H9 (cell line): ENCODE measurements around the gene ATRN. TPM values are rescaled to one million over a fixed set of nuclear protein-coding genes. Genes with fewer than 3 reads are reported as not detected.

Experiments
- DNase-seq: peaks from one replicate; pipeline ENCODE4 v3.0.0-alpha.2; 2017
- H2AFZ ChIP-seq: one replicate; pipeline ENCODE4 v1.6.1; 2013; ENCODE audit warnings: mild to moderate bottlenecking, low read length, control low read depth, moderate library complexity
- H2AK5ac ChIP-seq: 2 replicates; pipeline ENCODE4 v1.6.1; 2013; ENCODE audit warnings: low read length, control low read depth, mixed read lengths; ENCODE audit not compliant: insufficient read length
- H2BK120ac ChIP-seq: one replicate; pipeline ENCODE4 v1.6.1; 2013; ENCODE audit warnings: low read depth, mild to moderate bottlenecking, low read length, control low read depth, inconsistent platforms; ENCODE audit not compliant: poor library complexity, severe bottlenecking
- H2BK12ac ChIP-seq: 2 replicates; pipeline ENCODE4 v1.6.1; 2013; ENCODE audit warnings: low read length, control low read depth, mixed read lengths, low read depth; ENCODE audit not compliant: insufficient read length
- H2BK15ac ChIP-seq: 2 replicates; pipeline ENCODE4 v1.6.1; 2013; ENCODE audit warnings: low read depth, low read length, control low read depth
- H2BK20ac ChIP-seq: one replicate; pipeline ENCODE4 v1.6.1; 2013; ENCODE audit warnings: low read depth, mild to moderate bottlenecking, low read length, control low read depth, inconsistent platforms; ENCODE audit not compliant: poor library complexity, severe bottlenecking
- H2BK5ac ChIP-seq: 2 replicates; pipeline ENCODE4 v1.6.1; 2013; ENCODE audit warnings: low read length, control low read depth, mixed read lengths; ENCODE audit not compliant: insufficient read length
- H3K14ac ChIP-seq: 2 replicates; pipeline ENCODE4 v1.6.1; 2013; ENCODE audit warnings: low read length, control low read depth; ENCODE audit not compliant: insufficient read depth
- H3K18ac ChIP-seq: 2 replicates; pipeline ENCODE4 v1.6.1; 2013; ENCODE audit warnings: low read depth, mild to moderate bottlenecking, mixed read lengths, low read length, control low read depth; ENCODE audit not compliant: insufficient read length
- H3K23ac ChIP-seq: 2 replicates; pipeline ENCODE4 v1.6.1; 2013; ENCODE audit warnings: low read length, control low read depth, mixed read lengths, low read depth; ENCODE audit not compliant: insufficient read length
- H3K23me2 ChIP-seq: 2 replicates; pipeline ENCODE4 v1.6.1; 2013; ENCODE audit warnings: low read depth, mild to moderate bottlenecking, mixed read lengths, low read length, control low read depth; ENCODE audit not compliant: insufficient read length, poor library complexity, severe bottlenecking
- H3K27ac ChIP-seq: 2 replicates; pipeline ENCODE4 v1.5.1; 2013; ENCODE audit warnings: low read length, control low read depth, mixed read lengths, low read depth; ENCODE audit not compliant: insufficient read length
- H3K27me3 ChIP-seq: 2 replicates; pipeline ENCODE4 v1.6.1; 2013; ENCODE audit warnings: low read length, control low read depth, inconsistent platforms; ENCODE audit not compliant: insufficient read depth
- H3K4ac ChIP-seq: 2 replicates; pipeline ENCODE4 v1.6.1; 2013; ENCODE audit warnings: low read depth, mild to moderate bottlenecking, control low read depth, inconsistent platforms, low read length, moderate library complexity
- H3K4me1 ChIP-seq: 2 replicates; pipeline ENCODE4 v1.6.1; 2013; ENCODE audit warnings: low read length, control low read depth, inconsistent platforms; ENCODE audit not compliant: insufficient read depth
- H3K4me2 ChIP-seq: 2 replicates; pipeline ENCODE4 v1.6.1; 2013; ENCODE audit warnings: low read length, control low read depth, mixed read lengths; ENCODE audit not compliant: insufficient read length, insufficient read depth
- H3K56ac ChIP-seq: 2 replicates; pipeline ENCODE4 v1.6.1; 2013; ENCODE audit warnings: low read depth, mild to moderate bottlenecking, mixed read lengths, low read length, control low read depth; ENCODE audit not compliant: insufficient read length
- H3K79me1 ChIP-seq: 2 replicates; pipeline ENCODE4 v1.6.1; 2013; ENCODE audit warnings: low read depth, mild to moderate bottlenecking, moderate library complexity, low read length, control low read depth, inconsistent platforms; ENCODE audit not compliant: insufficient read depth, poor library complexity, severe bottlenecking
- H3K79me2 ChIP-seq: 2 replicates; pipeline ENCODE4 v1.6.1; 2013; ENCODE audit warnings: low read length, control low read depth, inconsistent platforms; ENCODE audit not compliant: insufficient read depth
- H3K9ac ChIP-seq: 2 replicates; pipeline ENCODE4 v1.6.1; 2013; ENCODE audit warnings: low read length, control low read depth, mixed read lengths; ENCODE audit not compliant: insufficient read length; ENCODE audit errors: extremely low read depth
- H3K9me3 ChIP-seq: one replicate; pipeline ENCODE4 v1.6.1; 2013; ENCODE audit warnings: low read depth, low read length, inconsistent platforms; ENCODE audit not compliant: control insufficient read depth
- H3T11ph ChIP-seq: one replicate; pipeline ENCODE4 v1.6.1; 2013; ENCODE audit warnings: mild to moderate bottlenecking, low read length, control low read depth, inconsistent platforms
- H4K20me1 ChIP-seq: one replicate; pipeline ENCODE4 v1.6.1; 2013; ENCODE audit not compliant: control insufficient read depth, insufficient read length, insufficient read depth
- H4K5ac ChIP-seq: 2 replicates; pipeline ENCODE4 v1.6.1; 2013; ENCODE audit warnings: low read depth, mild to moderate bottlenecking, mixed read lengths, low read length, control low read depth; ENCODE audit not compliant: insufficient read length
- H4K8ac ChIP-seq: replicated peaks from 2 replicates; pipeline ENCODE4 v1.6.1; 2013; ENCODE audit warnings: low read length, control low read depth, mixed read lengths, low read depth; ENCODE audit not compliant: insufficient read length
- H4K91ac ChIP-seq: 2 replicates; pipeline ENCODE4 v1.6.1; 2013; ENCODE audit warnings: low read depth, mild to moderate bottlenecking, moderate library complexity, mixed read lengths, low read length, control low read depth; ENCODE audit not compliant: insufficient read length
- H3K27ac Mint-ChIP-seq, 3 experiments: 2 replicates in 2 of 3; 3 replicates in 1 of 3; pipeline ENCODE4 v1.8.0; 2020 to 2021; ENCODE audit warnings: mixed read lengths in 3 of 3, mild to moderate bottlenecking in 1 of 3, moderate library complexity in 1 of 3
- H3K27me3 Mint-ChIP-seq: 2 replicates; pipeline ENCODE4 v1.8.0; 2021; ENCODE audit warnings: low read depth, mild to moderate bottlenecking, moderate library complexity, mixed read lengths
- H3K36me3 Mint-ChIP-seq, 3 experiments: 2 replicates in 2 of 3; 3 replicates in 1 of 3; pipeline ENCODE4 v1.8.0; 2020 to 2021; ENCODE audit warnings: low read depth in 3 of 3, mixed read lengths in 3 of 3; ENCODE audit not compliant: insufficient read depth in 1 of 3
- H3K4me1 Mint-ChIP-seq, 2 experiments: 2 replicates each; pipeline ENCODE4 v1.8.0; 2020; ENCODE audit warnings: mixed read lengths in 2 of 2
- H3K4me3 Mint-ChIP-seq, 2 experiments: 2 replicates in 1 of 2; 3 replicates in 1 of 2; pipeline ENCODE4 v1.8.0; 2020 to 2021; ENCODE audit warnings: mild to moderate bottlenecking in 2 of 2, mixed read lengths in 2 of 2, moderate library complexity in 1 of 2
- H3K9me3 Mint-ChIP-seq, 2 experiments: 2 replicates in 1 of 2; 3 replicates in 1 of 2; pipeline ENCODE4 v1.8.0; 2020; ENCODE audit warnings: mild to moderate bottlenecking in 2 of 2, mixed read lengths in 2 of 2, moderate library complexity in 1 of 2
- CTCF ChIP-seq: fragments of 200-600 bp; sonication (generic); conservative IDR thresholded peaks from 3 replicates; pipeline ENCODE4 v1.8.0; 2021; ENCODE audit warnings: antibody characterized with exemption, mild to moderate bottlenecking
- WGBS: extraction: QIAGEN DNeasy Blood & Tissue Kit; methylation state at CpG from one replicate; pipeline ENCODE4 v1.1.7; 2013; ENCODE audit warnings: missing lambda C conversion rate, low lambda C conversion rate, mixed read lengths; ENCODE audit not compliant: insufficient read length; ENCODE audit errors: extremely low coverage; 5-methylcytosine and 5-hydroxymethylcytosine counted together
- total RNA-seq: library from RNA; stranded (reverse); gene quantifications from 2 replicates; pipeline ENCODE4 v1.2.1, GENCODE V29; 2021

ATRN gene
- total RNA-seq, 1 experiment from 2014 or later: 23.1 TPM

GRCh38 chr20:3667434-3668037 is 196.7 kb downstream of the ATRN start:
- Histone ChIP-seq H3K23me2 (no peaks in the 10 kb centered on the region), H3K23ac (no peak overlapping the region), H3K9me3 (no peaks in the 10 kb centered on the region), H3K56ac (no peak overlapping the region), H3K79me1 (no peaks in the 10 kb centered on the region), H2BK15ac (no peak overlapping the region), H2BK12ac (no peak overlapping the region), H2AK5ac (no peak overlapping the region), H3K9ac (no peak overlapping the region), H3K4me1 (no peaks in the 10 kb centered on the region), H2BK20ac (no peak overlapping the region), H3K27ac (no peak overlapping the region), H4K20me1 (no peaks in the 10 kb centered on the region), H4K5ac (no peak overlapping the region), H3K18ac (no peak overlapping the region), H3T11ph (no peak overlapping the region), H2BK5ac (no peak overlapping the region), H3K79me2 (no peaks in the 10 kb centered on the region), H4K8ac (no peak overlapping the region), H4K91ac (no peak overlapping the region), H3K14ac (no peak overlapping the region), H3K4me2 (no peak overlapping the region), H3K27me3 (peaks cover under 1% of the 10 kb centered on the region; the same call in 1 of the 2 replicates), H3K4ac (no peak overlapping the region), H2BK120ac (no peak overlapping the region), H2AFZ (no peak overlapping the region)
- H3K27ac Mint-ChIP-seq: no peak overlapping the region; a peak in 1 of 7 replicates
- DNase-seq: no peak
- peaks cover 27% of the 10 kb centered on the region for H3K27me3 Mint-ChIP-seq
- peaks cover 2 to 4% of the 10 kb centered on the region in 2 experiments; a peak in 3 of 5 replicates for H3K9me3 Mint-ChIP-seq
- 0 out of 5 replicates have a peak overlapping the region, but pooled peaks of 1 of the 2 experiments have one; percentile 57 for H3K4me3 Mint-ChIP-seq
- H3K4me1 Mint-ChIP-seq: peaks cover 13 to 24% of the 10 kb centered on the region in 2 experiments
- no CpG with 5 or more reads among the region's 8 CpGs for WGBS
- H3K36me3 Mint-ChIP-seq: 0 out of 7 replicates have a peak, but pooled peaks cover 0 to 3% (median 0%) of the 10 kb centered on the region in 3 experiments
- no peak for TF ChIP-seq CTCF
